HCT116 (cell line): ENCODE data around the gene PDE2A.

Experiments
- CTCF ChIP-seq, 3 experiments: fragments of 200-600 bp in 1 of 3; sonication (generic) in 1 of 3; IDR thresholded peaks in 2 of 3; conservative IDR thresholded peaks in 1 of 3; 2 replicates each; pipeline ENCODE4 v1.5.1; 2012 to 2017; ENCODE audit warnings: low read depth in 2 of 3, low read length in 2 of 3, antibody characterized with exemption in 1 of 3, borderline replicate concordance in 1 of 3, control low read depth in 1 of 3, mild to moderate bottlenecking in 1 of 3, mixed read lengths in 1 of 3, mixed run types in 1 of 3, moderate library complexity in 1 of 3; ENCODE audit not compliant: insufficient read depth in 1 of 3
- EZH2 ChIP-seq: fragments of 200-600 bp; sonication (generic); IDR thresholded peaks from 2 replicates; pipeline ENCODE4 v1.6.1; 2017; ENCODE audit warnings: antibody characterized with exemption, mixed run types
- EZH2phosphoT487 ChIP-seq: fragments of 200-600 bp; IDR thresholded peaks from 2 replicates; pipeline ENCODE4 v1.6.1; 2018; ENCODE audit warnings: antibody characterized with exemption, borderline replicate concordance
- MAX ChIP-seq: IDR thresholded peaks from 2 replicates; pipeline ENCODE4 v1.6.1; 2012
- POLR2A ChIP-seq: IDR thresholded peaks from 2 replicates; pipeline ENCODE4 v1.7.0; 2011; ENCODE audit warnings: borderline replicate concordance; ENCODE audit not compliant: insufficient read depth, insufficient read length; ENCODE audit errors: extremely low read depth
- POLR2AphosphoS5 ChIP-seq: IDR thresholded peaks from 2 replicates; pipeline ENCODE4 v1.6.1; 2011; ENCODE audit warnings: mild to moderate bottlenecking, low read depth, low read length, moderate library complexity
- SP1 ChIP-seq: IDR thresholded peaks from 2 replicates; pipeline ENCODE4 v1.6.1; 2012; ENCODE audit warnings: low read depth
- YY1 ChIP-seq: IDR thresholded peaks from 2 replicates; pipeline ENCODE4 v1.6.1; 2011; ENCODE audit warnings: low read length, low read depth, moderate library complexity, mild to moderate bottlenecking; ENCODE audit not compliant: insufficient replicate concordance; ENCODE audit errors: extremely low read depth
- TF ChIP-seq, protein P1 (sequence below): IDR thresholded peaks from 2 replicates; pipeline ENCODE4 v1.6.1; 2012; ENCODE audit warnings: low read depth

DNA sequence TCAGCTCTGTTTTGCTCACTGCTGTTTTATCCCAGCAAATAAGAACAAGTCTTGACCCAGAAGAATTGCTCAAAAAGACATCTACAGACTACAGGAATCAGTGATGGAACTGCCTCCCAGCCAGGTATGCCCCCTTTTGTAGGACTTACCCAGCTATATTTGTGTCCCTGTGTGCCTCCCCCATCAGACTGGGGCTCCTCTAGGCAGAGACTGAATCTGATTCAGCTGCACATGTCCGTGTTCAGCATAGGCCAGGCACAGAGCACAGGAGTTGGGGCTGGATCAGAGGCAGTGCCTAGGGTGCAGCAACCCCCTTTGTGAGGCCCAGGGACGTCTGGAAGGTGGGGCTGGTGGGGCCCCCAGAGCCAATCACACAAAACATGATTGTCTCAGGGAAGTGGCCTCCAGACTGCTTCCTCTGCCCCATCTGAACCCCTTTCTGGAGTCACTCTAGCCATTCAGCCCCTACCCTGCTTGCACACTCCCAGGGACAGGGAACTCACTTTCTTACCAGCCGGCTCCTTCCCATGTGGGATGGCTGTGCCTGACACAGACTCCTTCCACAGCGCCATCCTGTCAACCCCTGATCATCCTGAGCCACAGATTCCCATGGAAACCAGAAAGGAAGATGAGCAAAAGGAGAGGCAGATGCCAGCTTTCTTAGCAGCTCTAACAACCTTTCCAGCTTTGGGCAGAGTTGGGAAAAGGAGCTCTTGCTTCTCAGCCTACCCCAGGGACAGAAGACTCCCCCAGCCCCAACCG lies 24.8 kb downstream of the PDE2A start:
- no peak for TF ChIP-seq EZH2
- no peak for TF ChIP-seq CTCF (IDR thresholded peaks at IDR 0.05 in 2 of 3, conservative IDR thresholded peaks at IDR 0.05 in 1 of 3; ENCODE audit: borderline replicate concordance in 1 of 3, insufficient read depth in 1 of 3, low read depth in 2 of 3, low read length in 2 of 3)
- TF ChIP-seq POLR2A, result no peak
- no peak for TF ChIP-seq POLR2AphosphoS5
- no peak for TF ChIP-seq YY1
- TF ChIP-seq MAX, result no peak
- TF ChIP-seq SP1, result no peak
- TF ChIP-seq EZH2phosphoT487, result no peak
- TF ChIP-seq, protein P1, sequence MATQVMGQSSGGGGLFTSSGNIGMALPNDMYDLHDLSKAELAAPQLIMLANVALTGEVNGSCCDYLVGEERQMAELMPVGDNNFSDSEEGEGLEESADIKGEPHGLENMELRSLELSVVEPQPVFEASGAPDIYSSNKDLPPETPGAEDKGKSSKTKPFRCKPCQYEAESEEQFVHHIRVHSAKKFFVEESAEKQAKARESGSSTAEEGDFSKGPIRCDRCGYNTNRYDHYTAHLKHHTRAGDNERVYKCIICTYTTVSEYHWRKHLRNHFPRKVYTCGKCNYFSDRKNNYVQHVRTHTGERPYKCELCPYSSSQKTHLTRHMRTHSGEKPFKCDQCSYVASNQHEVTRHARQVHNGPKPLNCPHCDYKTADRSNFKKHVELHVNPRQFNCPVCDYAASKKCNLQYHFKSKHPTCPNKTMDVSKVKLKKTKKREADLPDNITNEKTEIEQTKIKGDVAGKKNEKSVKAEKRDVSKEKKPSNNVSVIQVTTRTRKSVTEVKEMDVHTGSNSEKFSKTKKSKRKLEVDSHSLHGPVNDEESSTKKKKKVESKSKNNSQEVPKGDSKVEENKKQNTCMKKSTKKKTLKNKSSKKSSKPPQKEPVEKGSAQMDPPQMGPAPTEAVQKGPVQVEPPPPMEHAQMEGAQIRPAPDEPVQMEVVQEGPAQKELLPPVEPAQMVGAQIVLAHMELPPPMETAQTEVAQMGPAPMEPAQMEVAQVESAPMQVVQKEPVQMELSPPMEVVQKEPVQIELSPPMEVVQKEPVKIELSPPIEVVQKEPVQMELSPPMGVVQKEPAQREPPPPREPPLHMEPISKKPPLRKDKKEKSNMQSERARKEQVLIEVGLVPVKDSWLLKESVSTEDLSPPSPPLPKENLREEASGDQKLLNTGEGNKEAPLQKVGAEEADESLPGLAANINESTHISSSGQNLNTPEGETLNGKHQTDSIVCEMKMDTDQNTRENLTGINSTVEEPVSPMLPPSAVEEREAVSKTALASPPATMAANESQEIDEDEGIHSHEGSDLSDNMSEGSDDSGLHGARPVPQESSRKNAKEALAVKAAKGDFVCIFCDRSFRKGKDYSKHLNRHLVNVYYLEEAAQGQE, result no peak
